CD14-positive monocyte (primary cell): ENCODE data around the gene C4orf46. TPM values are rescaled to one million over a fixed set of nuclear protein-coding genes. Genes with fewer than 3 reads are reported as not detected.

Source experiments
- DNase-seq, 3 donors: peaks; one replicate each; pipeline ENCODE4 v3.0.0-alpha.2; 2011 to 2022
- H2AFZ ChIP-seq: 2 replicates; pipeline ENCODE4 v1.6.0; 2012; ENCODE audit warnings: mild to moderate bottlenecking, low read depth, low read length, inconsistent platforms; ENCODE audit not compliant: insufficient read depth, poor library complexity, severe bottlenecking
- H3K27ac ChIP-seq, 2 donors: 1 replicate in 1 of 2; 2 replicates in 1 of 2; pipeline ENCODE4 v1.5.1; 2012 to 2013; ENCODE audit warnings: low read length in 2 of 2, control low read depth in 1 of 2, inconsistent platforms in 1 of 2, low read depth in 1 of 2, mild to moderate bottlenecking in 1 of 2
- H3K27me3 ChIP-seq, 2 donors: one replicate each; pipeline versions ENCODE4 v1.6.0 to v1.6.1; 2011 to 2013; ENCODE audit warnings: low read length in 2 of 2; ENCODE audit not compliant: control insufficient read depth in 2 of 2, insufficient read depth in 2 of 2
- H3K36me3 ChIP-seq, 2 donors: replicated peaks in 1 of 2; 1 replicate in 1 of 2; 2 replicates in 1 of 2; pipeline versions ENCODE4 v1.5.1 to v1.6.1; 2012 to 2013; ENCODE audit warnings: low read length in 2 of 2, control low read depth in 1 of 2, inconsistent platforms in 1 of 2, mild to moderate bottlenecking in 1 of 2; ENCODE audit not compliant: insufficient read depth in 2 of 2, control insufficient read depth in 1 of 2
- H3K4me1 ChIP-seq, 2 donors: 1 replicate in 1 of 2; 2 replicates in 1 of 2; pipeline versions ENCODE4 v1.5.1 to v1.6.1; 2012 to 2013; ENCODE audit warnings: low read length in 2 of 2, control low read depth in 1 of 2, inconsistent platforms in 1 of 2, mild to moderate bottlenecking in 1 of 2, moderate library complexity in 1 of 2; ENCODE audit not compliant: insufficient read depth in 2 of 2, control insufficient read depth in 1 of 2
- H3K4me2 ChIP-seq: replicated peaks from 2 replicates; pipeline ENCODE3; 2012; ENCODE audit warnings: low read length, moderate library complexity, mild to moderate bottlenecking; ENCODE audit not compliant: poor library complexity, severe bottlenecking; ENCODE audit errors: extremely low read depth
- H3K4me3 ChIP-seq, 3 experiments: fragments of 200-600 bp in 1 of 3; sonication (generic) in 1 of 3; replicated peaks in 1 of 3; 1 replicate in 2 of 3; 2 replicates in 1 of 3; pipeline ENCODE4 v1.5.1; 2011 to 2013; ENCODE audit warnings: low read length in 3 of 3, mild to moderate bottlenecking in 3 of 3, control low read depth in 2 of 3, low read depth in 2 of 3, inconsistent platforms in 1 of 3, moderate library complexity in 1 of 3
- H3K79me2 ChIP-seq: 2 replicates; pipeline ENCODE4 v1.6.0; 2012; ENCODE audit warnings: mild to moderate bottlenecking, control low read depth, inconsistent platforms, low read length, moderate library complexity; ENCODE audit not compliant: insufficient read depth
- H3K9ac ChIP-seq: 2 replicates; pipeline ENCODE4 v1.6.0; 2017; ENCODE audit warnings: low read length, mild to moderate bottlenecking; ENCODE audit not compliant: insufficient read depth, poor library complexity, severe bottlenecking
- H3K9me3 ChIP-seq, 2 donors: replicated peaks in 1 of 2; 1 replicate in 1 of 2; 2 replicates in 1 of 2; pipeline versions ENCODE4 v1.5.1 to v1.6.1; 2012 to 2013; ENCODE audit warnings: low read length in 2 of 2, control low read depth in 1 of 2; ENCODE audit not compliant: control insufficient read depth in 1 of 2, insufficient read depth in 1 of 2
- H4K20me1 ChIP-seq: 2 replicates; pipeline ENCODE4 v1.6.0; 2012; ENCODE audit warnings: mild to moderate bottlenecking, low read length, control low read depth, moderate library complexity; ENCODE audit not compliant: insufficient read depth
- H3K27ac Mint-ChIP-seq, 7 donors: one replicate each; pipeline ENCODE4 v1.8.0; 2020; ENCODE audit warnings: mild to moderate bottlenecking in 7 of 7, mixed read lengths in 7 of 7, moderate library complexity in 6 of 7, inconsistent platforms in 2 of 7
- H3K27me3 Mint-ChIP-seq, 3 donors: one replicate each; pipeline ENCODE4 v1.8.0; 2021 to 2022; ENCODE audit warnings: low read depth in 3 of 3, mild to moderate bottlenecking in 3 of 3, mixed read lengths in 3 of 3, moderate library complexity in 3 of 3, inconsistent platforms in 1 of 3
- H3K36me3 Mint-ChIP-seq, 2 donors: one replicate each; pipeline ENCODE4 v1.8.0; 2020; ENCODE audit warnings: mixed read lengths in 2 of 2, inconsistent platforms in 1 of 2, mild to moderate bottlenecking in 1 of 2
- H3K4me1 Mint-ChIP-seq: one replicate; pipeline ENCODE4 v1.8.0; 2020; ENCODE audit warnings: mild to moderate bottlenecking, mixed read lengths
- H3K4me3 Mint-ChIP-seq, 2 donors: one replicate each; pipeline ENCODE4 v1.8.0; 2020; ENCODE audit warnings: mild to moderate bottlenecking in 2 of 2, mixed read lengths in 2 of 2, moderate library complexity in 1 of 2
- H3K9me3 Mint-ChIP-seq, 7 donors: one replicate each; pipeline ENCODE4 v1.8.0; 2020 to 2022; ENCODE audit warnings: mixed read lengths in 7 of 7, mild to moderate bottlenecking in 6 of 7, moderate library complexity in 6 of 7, inconsistent platforms in 2 of 7
- WGBS: methylation state at CpG from one replicate; pipeline ENCODE4 v1.1.5; 2013; ENCODE audit warnings: missing lambda C conversion rate; ENCODE audit not compliant: insufficient coverage; 5-methylcytosine and 5-hydroxymethylcytosine counted together
- intact Hi-C, 2 donors: fragments of 100-400 bp; cut with micrococcal nuclease; formaldehyde crosslinking; loops; one replicate each; pipeline versions ENCODE4 v1.15.0 to v1.15.1; 2023
- polyA plus RNA-seq, 3 donors: library from polyadenylated mRNA; depleted of rRNA in 1 of 3; unstranded in 2 of 3; stranded (reverse) in 1 of 3; fragments of 300-500 nt in 2 of 3; fragments of >200 nt in 1 of 3; fragmentation: Illumina TruSeq in 2 of 3; gene quantifications; 1 replicate in 2 of 3; 2 replicates in 1 of 3; pipeline ENCODE4 v1.2.3, GENCODE V29; 2012 to 2021
- TF ChIP-seq, protein P1 (sequence below): fragments of 200-600 bp; IDR thresholded peaks from one replicate; pipeline ENCODE4 v1.8.0; 2022; ENCODE audit warnings: antibody characterized with exemption, mild to moderate bottlenecking

The C4orf46 gene
- polyA plus RNA-seq, 3 donors, result 4.3 to 7.6 (median 5.4) TPM

- H3K27ac Mint-ChIP-seq, result no peak overlapping the region
- H3K4me3 Mint-ChIP-seq, result no peak overlapping the region
- H3K4me1 Mint-ChIP-seq, result no peaks in the 10 kb centered on the region
- intact Hi-C loops, result no loop called here
- no peak overlapping the region for H3K4me3 ChIP-seq
- H2AFZ ChIP-seq, result no peak overlapping the region
- TF ChIP-seq, protein P1, sequence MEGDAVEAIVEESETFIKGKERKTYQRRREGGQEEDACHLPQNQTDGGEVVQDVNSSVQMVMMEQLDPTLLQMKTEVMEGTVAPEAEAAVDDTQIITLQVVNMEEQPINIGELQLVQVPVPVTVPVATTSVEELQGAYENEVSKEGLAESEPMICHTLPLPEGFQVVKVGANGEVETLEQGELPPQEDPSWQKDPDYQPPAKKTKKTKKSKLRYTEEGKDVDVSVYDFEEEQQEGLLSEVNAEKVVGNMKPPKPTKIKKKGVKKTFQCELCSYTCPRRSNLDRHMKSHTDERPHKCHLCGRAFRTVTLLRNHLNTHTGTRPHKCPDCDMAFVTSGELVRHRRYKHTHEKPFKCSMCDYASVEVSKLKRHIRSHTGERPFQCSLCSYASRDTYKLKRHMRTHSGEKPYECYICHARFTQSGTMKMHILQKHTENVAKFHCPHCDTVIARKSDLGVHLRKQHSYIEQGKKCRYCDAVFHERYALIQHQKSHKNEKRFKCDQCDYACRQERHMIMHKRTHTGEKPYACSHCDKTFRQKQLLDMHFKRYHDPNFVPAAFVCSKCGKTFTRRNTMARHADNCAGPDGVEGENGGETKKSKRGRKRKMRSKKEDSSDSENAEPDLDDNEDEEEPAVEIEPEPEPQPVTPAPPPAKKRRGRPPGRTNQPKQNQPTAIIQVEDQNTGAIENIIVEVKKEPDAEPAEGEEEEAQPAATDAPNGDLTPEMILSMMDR, result no peak
- H3K36me3 Mint-ChIP-seq, result peaks cover 59 to 67% of the 10 kb centered on the region in 2 donors
- no peaks in the 10 kb centered on the region for H3K4me1 ChIP-seq
- DNase-seq, result no peak
- H3K9ac ChIP-seq, result no peak overlapping the region
- no peak overlapping the region for H3K4me2 ChIP-seq
- H4K20me1 ChIP-seq, result no peaks in the 10 kb centered on the region
- peaks cover 31 to 65% of the 10 kb centered on the region in 2 donors for H3K36me3 ChIP-seq
- H3K27me3 ChIP-seq, result no peaks in the 10 kb centered on the region
- WGBS, result no CpG with 5 or more reads among the region's 1 CpG
- no peaks in the 10 kb centered on the region for H3K79me2 ChIP-seq
- H3K9me3 Mint-ChIP-seq, result no peaks in the 10 kb centered on the region
- H3K27ac ChIP-seq, result no peak overlapping the region
- no peaks in the 10 kb centered on the region for H3K27me3 Mint-ChIP-seq
- H3K9me3 ChIP-seq, result no peaks in the 10 kb centered on the region
These were observed 17.1 kb upstream of the C4orf46 start for GRCh38 chr4:158688813-158689212.

GRCh38 chr4:158682066-158682465, 10.4 kb upstream of the C4orf46 start:
- no peak overlapping the region for H3K4me3 ChIP-seq
- no peak overlapping the region for H3K9ac ChIP-seq
- Mint-ChIP-seq H3K9me3 (no peaks in the 10 kb centered on the region), H3K36me3 (peaks cover 37 to 57% of the 10 kb centered on the region in 2 donors), H3K4me1 (no peaks in the 10 kb centered on the region), H3K27ac (peak overlapping the region in 1 of 7 donors; percentile 30), H3K4me3 (no peak overlapping the region), H3K27me3 (no peaks in the 10 kb centered on the region)
- no peak for DNase-seq
- no peaks in the 10 kb centered on the region for H4K20me1 ChIP-seq
- peaks cover 22 to 70% of the 10 kb centered on the region in 2 donors for H3K36me3 ChIP-seq
- no peaks in the 10 kb centered on the region for H3K4me1 ChIP-seq
- no peak overlapping the region for H3K4me2 ChIP-seq
- intact Hi-C loops, result no loop called here
- no peak overlapping the region for H3K27ac ChIP-seq
- no peak overlapping the region for H2AFZ ChIP-seq
- TF ChIP-seq, protein P1, result no peak
- no peaks in the 10 kb centered on the region for H3K9me3 ChIP-seq
- peaks cover 9% of the 10 kb centered on the region for H3K79me2 ChIP-seq
- H3K27me3 ChIP-seq, result no peaks in the 10 kb centered on the region
- WGBS, result 43% methylated on average over 1 of the region's 2 CpGs
